Measurements from ENCODE around the gene SLC12A9.

Gene SLC12A9

GRCh38 chr7:100914208-100914878, 61.8 kb downstream of the SLC12A9 start (continued):
- TF ChIP-seq, protein P1, sequence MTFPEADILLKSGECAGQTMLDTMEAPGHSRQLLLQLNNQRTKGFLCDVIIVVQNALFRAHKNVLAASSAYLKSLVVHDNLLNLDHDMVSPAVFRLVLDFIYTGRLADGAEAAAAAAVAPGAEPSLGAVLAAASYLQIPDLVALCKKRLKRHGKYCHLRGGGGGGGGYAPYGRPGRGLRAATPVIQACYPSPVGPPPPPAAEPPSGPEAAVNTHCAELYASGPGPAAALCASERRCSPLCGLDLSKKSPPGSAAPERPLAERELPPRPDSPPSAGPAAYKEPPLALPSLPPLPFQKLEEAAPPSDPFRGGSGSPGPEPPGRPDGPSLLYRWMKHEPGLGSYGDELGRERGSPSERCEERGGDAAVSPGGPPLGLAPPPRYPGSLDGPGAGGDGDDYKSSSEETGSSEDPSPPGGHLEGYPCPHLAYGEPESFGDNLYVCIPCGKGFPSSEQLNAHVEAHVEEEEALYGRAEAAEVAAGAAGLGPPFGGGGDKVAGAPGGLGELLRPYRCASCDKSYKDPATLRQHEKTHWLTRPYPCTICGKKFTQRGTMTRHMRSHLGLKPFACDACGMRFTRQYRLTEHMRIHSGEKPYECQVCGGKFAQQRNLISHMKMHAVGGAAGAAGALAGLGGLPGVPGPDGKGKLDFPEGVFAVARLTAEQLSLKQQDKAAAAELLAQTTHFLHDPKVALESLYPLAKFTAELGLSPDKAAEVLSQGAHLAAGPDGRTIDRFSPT (tag by site-specific recombination; IDR thresholded peaks at IDR 0.05), result no peak
- TF ChIP-seq ZNF791 (tag by site-specific recombination; IDR thresholded peaks at IDR 0.05) (0 out of 2 replicates have a peak, but pooled peaks have one; percentile 28), ZNF704 (tag by site-specific recombination; IDR thresholded peaks at IDR 0.05) (no peak), ZNF837 (tag by site-specific recombination; IDR thresholded peaks at IDR 0.05) (no peak), ZNF660 (tag by site-specific recombination; IDR thresholded peaks at IDR 0.05) (no peak), ZNF16 (tag by site-specific recombination; IDR thresholded peaks at IDR 0.05; ENCODE audit: low read depth) (no peak), ATF2 (tag by site-specific recombination; IDR thresholded peaks at IDR 0.05; ENCODE audit: low read depth) (no peak), ZNF18 (tag by site-specific recombination; IDR thresholded peaks at IDR 0.05) (no peak), ZFP3 (tag by site-specific recombination; IDR thresholded peaks at IDR 0.05; ENCODE audit: low read depth) (no peak), MZF1 (tag by site-specific recombination; IDR thresholded peaks at IDR 0.05; ENCODE audit: borderline replicate concordance) (no peak), ZFP41 (tag by site-specific recombination; IDR thresholded peaks at IDR 0.05; ENCODE audit: borderline replicate concordance) (no peak), ZNF274 (IDR thresholded peaks at IDR 0.05; ENCODE audit: low read length) (no peak), ZNF274 (tag by site-specific recombination; IDR thresholded peaks at IDR 0.05; ENCODE audit: borderline replicate concordance) (no peak), ZNF624 (tag by site-specific recombination; IDR thresholded peaks at IDR 0.05) (no peak), ZNF391 (tag by site-specific recombination; IDR thresholded peaks at IDR 0.05; ENCODE audit: borderline replicate concordance, low read depth) (no peak), ZNF843 (tag by site-specific recombination; IDR thresholded peaks at IDR 0.05) (no peak), AEBP2 (tag by site-specific recombination; IDR thresholded peaks at IDR 0.05; ENCODE audit: borderline replicate concordance) (no peak), ZNF2 (tag by site-specific recombination; IDR thresholded peaks at IDR 0.05) (no peak), ZNF629 (tag by site-specific recombination; IDR thresholded peaks at IDR 0.05) (peak; percentile 25; the same call in 1 of the 2 replicates), ZNF747 (tag by site-specific recombination; IDR thresholded peaks at IDR 0.05) (no peak), ZNF366 (tag by site-specific recombination; conservative IDR thresholded peaks at IDR 0.05) (no peak), ZNF10 (tag by site-specific recombination; IDR thresholded peaks at IDR 0.05) (no peak), ZNF133 (tag by site-specific recombination; IDR thresholded peaks at IDR 0.05) (no peak), ZNF518A (tag by site-specific recombination; conservative IDR thresholded peaks at IDR 0.05; ENCODE audit: low read depth) (peak; percentile 87)
- TF ChIP-seq, protein P2, sequence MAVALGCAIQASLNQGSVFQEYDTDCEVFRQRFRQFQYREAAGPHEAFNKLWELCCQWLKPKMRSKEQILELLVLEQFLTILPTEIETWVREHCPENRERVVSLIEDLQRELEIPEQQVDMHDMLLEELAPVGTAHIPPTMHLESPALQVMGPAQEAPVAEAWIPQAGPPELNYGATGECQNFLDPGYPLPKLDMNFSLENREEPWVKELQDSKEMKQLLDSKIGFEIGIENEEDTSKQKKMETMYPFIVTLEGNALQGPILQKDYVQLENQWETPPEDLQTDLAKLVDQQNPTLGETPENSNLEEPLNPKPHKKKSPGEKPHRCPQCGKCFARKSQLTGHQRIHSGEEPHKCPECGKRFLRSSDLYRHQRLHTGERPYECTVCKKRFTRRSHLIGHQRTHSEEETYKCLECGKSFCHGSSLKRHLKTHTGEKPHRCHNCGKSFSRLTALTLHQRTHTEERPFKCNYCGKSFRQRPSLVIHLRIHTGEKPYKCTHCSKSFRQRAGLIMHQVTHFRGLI (tag by site-specific recombination; IDR thresholded peaks at IDR 0.05), result no peak
